Rectal smooth muscle tissue (tissue), 1 donor: Measurements from ENCODE around the gene ELF5.

Experiments
- H3K27ac ChIP-seq: one replicate; pipeline ENCODE4 v1.7.0; 2013; ENCODE audit warnings: low read depth, low read length, inconsistent platforms
- H3K27me3 ChIP-seq: one replicate; pipeline ENCODE4 v1.7.0; 2013; ENCODE audit warnings: low read length; ENCODE audit not compliant: control insufficient read depth, insufficient read depth
- H3K36me3 ChIP-seq: one replicate; pipeline ENCODE4 v1.7.0; 2013; ENCODE audit warnings: low read length; ENCODE audit not compliant: control insufficient read depth, insufficient read depth
- H3K4me1 ChIP-seq: one replicate; pipeline ENCODE4 v1.7.0; 2013; ENCODE audit warnings: low read length; ENCODE audit not compliant: control insufficient read depth, insufficient read depth
- H3K4me3 ChIP-seq: one replicate; pipeline ENCODE4 v1.7.0; 2013; ENCODE audit warnings: low read length
- H3K9ac ChIP-seq: one replicate; pipeline ENCODE4 v1.7.0; 2013; ENCODE audit warnings: low read length

The ELF5 gene

GRCh38 chr11:34534826-34535225 is 21.2 kb upstream of the ELF5 start:
- no peaks in the 10 kb centered on the region for H3K27me3 ChIP-seq

GRCh38 chr11:34531663-34532062 is 18.1 kb upstream of the ELF5 start:
- no peak overlapping the region for H3K9ac ChIP-seq
- no peak overlapping the region for H3K27ac ChIP-seq
- H3K4me1 ChIP-seq, result no peaks in the 10 kb centered on the region
- no peak overlapping the region for H3K4me3 ChIP-seq
- H3K36me3 ChIP-seq, result no peaks in the 10 kb centered on the region
- H3K27me3 ChIP-seq, result no peaks in the 10 kb centered on the region

More at GRCh38 chr11:34534826-34535225, 21.2 kb upstream of the ELF5 start:
- Histone ChIP-seq H3K36me3 (no peaks in the 10 kb centered on the region), H3K9ac (no peak overlapping the region), H3K4me3 (no peak overlapping the region), H3K27ac (no peak overlapping the region), H3K4me1 (no peaks in the 10 kb centered on the region)

GRCh38 chr11:34530545-34531234 is 17.1 kb upstream of the ELF5 start:
- Histone ChIP-seq H3K27me3 (no peaks in the 10 kb centered on the region), H3K4me1 (no peaks in the 10 kb centered on the region), H3K27ac (no peak overlapping the region), H3K9ac (no peak overlapping the region), H3K36me3 (no peaks in the 10 kb centered on the region), H3K4me3 (no peak overlapping the region)

GRCh38 chr11:34529643-34530042 is 16.0 kb upstream of the ELF5 start:
- H3K9ac ChIP-seq, result no peak overlapping the region
- H3K27ac ChIP-seq, result no peak overlapping the region
- H3K36me3 ChIP-seq, result no peaks in the 10 kb centered on the region
- no peaks in the 10 kb centered on the region for H3K4me1 ChIP-seq
- H3K27me3 ChIP-seq, result no peaks in the 10 kb centered on the region
- no peak overlapping the region for H3K4me3 ChIP-seq

- Histone ChIP-seq H3K27ac (no peak overlapping the region), H3K4me3 (no peak overlapping the region), H3K27me3 (no peaks in the 10 kb centered on the region), H3K4me1 (no peaks in the 10 kb centered on the region), H3K9ac (no peak overlapping the region), H3K36me3 (no peaks in the 10 kb centered on the region)
These were observed 14.5 kb upstream of the ELF5 start for GRCh38 chr11:34528072-34528471.

GRCh38 chr11:34525888-34526657 is 12.5 kb upstream of the ELF5 start:
- Histone ChIP-seq H3K27ac (no peak overlapping the region), H3K27me3 (no peaks in the 10 kb centered on the region), H3K4me3 (no peak overlapping the region)

GRCh38 chr11:34525098-34525497 is 11.5 kb upstream of the ELF5 start:
- no peaks in the 10 kb centered on the region for H3K36me3 ChIP-seq
- H3K27ac ChIP-seq, result no peak overlapping the region
- no peaks in the 10 kb centered on the region for H3K27me3 ChIP-seq

More at GRCh38 chr11:34525888-34526657, 12.5 kb upstream of the ELF5 start:
- Histone ChIP-seq H3K9ac (no peak overlapping the region), H3K4me1 (no peaks in the 10 kb centered on the region), H3K36me3 (no peaks in the 10 kb centered on the region)

GRCh38 chr11:34524696-34525095 is 11.1 kb upstream of the ELF5 start:
- H3K27ac ChIP-seq, result no peak overlapping the region
- no peak overlapping the region for H3K4me3 ChIP-seq
- H3K36me3 ChIP-seq, result no peaks in the 10 kb centered on the region
- H3K9ac ChIP-seq, result no peak overlapping the region
- no peaks in the 10 kb centered on the region for H3K4me1 ChIP-seq
- no peaks in the 10 kb centered on the region for H3K27me3 ChIP-seq

More at GRCh38 chr11:34525098-34525497, 11.5 kb upstream of the ELF5 start:
- Histone ChIP-seq H3K4me3 (no peak overlapping the region), H3K4me1 (no peaks in the 10 kb centered on the region), H3K9ac (no peak overlapping the region)

- Histone ChIP-seq H3K4me1 (no peaks in the 10 kb centered on the region), H3K27me3 (no peaks in the 10 kb centered on the region), H3K27ac (no peak overlapping the region), H3K36me3 (no peaks in the 10 kb centered on the region), H3K9ac (no peak overlapping the region), H3K4me3 (no peak overlapping the region)
These were observed 9.5 kb upstream of the ELF5 start for GRCh38 chr11:34523053-34523452.

GRCh38 chr11:34522188-34522587 is 8.6 kb upstream of the ELF5 start:
- no peaks in the 10 kb centered on the region for H3K36me3 ChIP-seq
- H3K4me3 ChIP-seq, result no peak overlapping the region
- no peak overlapping the region for H3K9ac ChIP-seq
- H3K27ac ChIP-seq, result no peak overlapping the region
- no peaks in the 10 kb centered on the region for H3K27me3 ChIP-seq
- no peaks in the 10 kb centered on the region for H3K4me1 ChIP-seq

GRCh38 chr11:34521265-34521664 is 7.7 kb upstream of the ELF5 start:
- Histone ChIP-seq H3K27ac (no peak overlapping the region), H3K36me3 (no peaks in the 10 kb centered on the region), H3K27me3 (no peaks in the 10 kb centered on the region), H3K4me3 (no peak overlapping the region), H3K9ac (no peak overlapping the region), H3K4me1 (no peaks in the 10 kb centered on the region)

GRCh38 chr11:34519595-34520235 is 6.1 kb upstream of the ELF5 start:
- H3K27ac ChIP-seq, result no peak overlapping the region
- H3K36me3 ChIP-seq, result no peaks in the 10 kb centered on the region
- no peak overlapping the region for H3K4me3 ChIP-seq
- H3K27me3 ChIP-seq, result no peaks in the 10 kb centered on the region
- H3K4me1 ChIP-seq, result no peaks in the 10 kb centered on the region
- no peak overlapping the region for H3K9ac ChIP-seq
